ENCODE data around the gene TRIM54.

GRCh38 chr2:27324720-27325119 is 42.5 kb downstream of the TRIM54 start:
- TF ChIP-seq EP300 (IDR thresholded peaks at IDR 0.05): no peak
- TF ChIP-seq POLR2A (IDR thresholded peaks at IDR 0.05): no peak
- no peak for TF ChIP-seq CTCF (IDR thresholded peaks at IDR 0.05)

All from stomach (tissue), 4 donors.